PFSK-1 (cell line): ENCODE data around the gene FUT8.

Experiments used
- FOXP2 ChIP-seq: optimal IDR thresholded peaks from 2 replicates; pipeline ENCODE3; 2011; ENCODE audit warnings: borderline replicate concordance, control low read depth, inconsistent platforms; ENCODE audit not compliant: insufficient read depth; ENCODE audit errors: extremely low read length, extremely low read depth
- POLR2AphosphoS5 ChIP-seq: IDR thresholded peaks from 2 replicates; pipeline ENCODE4 v1.6.1; 2012; ENCODE audit warnings: low read depth, mild to moderate bottlenecking, control low read depth, low read length, moderate library complexity
- REST ChIP-seq, 2 experiments: IDR thresholded peaks; 2 replicates each; pipeline versions ENCODE4 v1.6.1 to v1.8.0; 2011 to 2012; ENCODE audit warnings: low read depth in 2 of 2, low read length in 2 of 2, control low read depth in 1 of 2, inconsistent platforms in 1 of 2, mild to moderate bottlenecking in 1 of 2, moderate library complexity in 1 of 2; ENCODE audit not compliant: insufficient read depth in 1 of 2
- SIN3A ChIP-seq: IDR thresholded peaks from 2 replicates; pipeline ENCODE4 v1.6.1; 2012; ENCODE audit warnings: mild to moderate bottlenecking, low read length, moderate library complexity, borderline replicate concordance; ENCODE audit not compliant: insufficient read depth
- TAF1 ChIP-seq: IDR thresholded peaks from 2 replicates; pipeline ENCODE4 v1.6.1; 2012; ENCODE audit warnings: low read length, control low read depth, borderline replicate concordance; ENCODE audit not compliant: insufficient read depth

Gene FUT8

GRCh38 chr14:65476273-65476941 lies 63.9 kb downstream of the FUT8 start:
- TF ChIP-seq SIN3A = no peak
- no peak for TF ChIP-seq REST (IDR thresholded peaks at IDR 0.05; ENCODE audit: insufficient read depth in 1 of 2, low read depth in 2 of 2, low read length in 2 of 2)
- TF ChIP-seq TAF1 = no peak
- no peak for TF ChIP-seq POLR2AphosphoS5
- no peak for TF ChIP-seq FOXP2

DNA sequence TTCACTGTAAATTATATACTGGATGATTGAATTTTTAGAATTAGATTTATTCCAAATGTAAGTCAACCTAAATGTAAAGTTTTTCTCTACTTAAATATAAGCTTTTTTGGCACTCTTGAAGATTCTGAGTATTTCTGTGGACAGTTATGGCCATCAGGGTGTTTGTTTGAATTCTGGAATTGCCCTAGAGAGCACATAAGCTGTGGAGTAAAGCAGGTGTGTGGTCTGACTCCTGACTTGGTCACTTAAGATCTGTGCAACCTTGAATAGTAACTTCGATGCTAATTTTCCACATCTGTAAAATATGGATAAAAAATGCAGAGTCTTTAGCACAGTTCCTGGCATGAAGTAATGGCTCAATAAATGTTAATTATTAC lies 64.4 kb downstream of the FUT8 start:
- no peak for TF ChIP-seq TAF1
- TF ChIP-seq REST (IDR thresholded peaks at IDR 0.05; ENCODE audit: insufficient read depth in 1 of 2, low read depth in 2 of 2, low read length in 2 of 2) = no peak
- TF ChIP-seq FOXP2 = no peak
- no peak for TF ChIP-seq POLR2AphosphoS5
- TF ChIP-seq SIN3A = no peak

- TF ChIP-seq FOXP2 = no peak
- TF ChIP-seq TAF1 = no peak
- TF ChIP-seq SIN3A = no peak
- TF ChIP-seq POLR2AphosphoS5 = no peak
Observed at GRCh38 chr14:65478017-65478416, 65.5 kb downstream of the FUT8 start.

DNA sequence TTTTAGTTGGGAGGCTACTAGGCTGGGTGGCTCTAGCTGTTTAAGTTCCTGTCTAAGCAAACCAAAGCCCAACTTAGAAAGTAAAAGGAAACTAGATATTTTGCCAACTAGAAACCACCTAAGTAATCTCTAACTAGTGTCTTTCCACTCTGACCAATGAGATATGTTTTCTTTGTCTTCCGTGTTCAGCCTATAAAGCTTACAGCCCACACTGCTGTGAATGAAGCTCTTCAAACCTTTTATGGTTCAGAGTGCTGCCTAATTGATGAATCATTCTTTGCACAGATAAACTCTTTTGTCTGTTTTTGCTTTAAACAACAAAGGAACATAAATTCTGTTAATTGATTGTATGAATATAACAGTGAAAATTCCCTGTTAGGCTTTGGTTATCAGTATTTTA lies 66.1 kb downstream of the FUT8 start:
- no peak for TF ChIP-seq FOXP2
- TF ChIP-seq REST (IDR thresholded peaks at IDR 0.05; ENCODE audit: insufficient read depth in 1 of 2, low read depth in 2 of 2, low read length in 2 of 2) = no peak
- no peak for TF ChIP-seq POLR2AphosphoS5
- TF ChIP-seq SIN3A = no peak
- no peak for TF ChIP-seq TAF1

- no peak for TF ChIP-seq TAF1
- TF ChIP-seq FOXP2 = no peak
- no peak for TF ChIP-seq SIN3A
- no peak for TF ChIP-seq POLR2AphosphoS5
- TF ChIP-seq REST (IDR thresholded peaks at IDR 0.05; ENCODE audit: insufficient read depth in 1 of 2, low read depth in 2 of 2, low read length in 2 of 2) = no peak
Observed at GRCh38 chr14:65479386-65479785, 66.9 kb downstream of the FUT8 start.
